GM18519 (cell line): Measurements from ENCODE around the gene MYL9.

ENCODE experiments used
- ATAC-seq: cut with Tn5 transposase; IDR thresholded peaks from one replicate; pipeline ENCODE4 v1.9.1; 2021; ENCODE audit warnings: mild to moderate bottlenecking, moderate library complexity; ENCODE audit not compliant: unreplicated experiment, low FRiP score

Gene MYL9

DNA sequence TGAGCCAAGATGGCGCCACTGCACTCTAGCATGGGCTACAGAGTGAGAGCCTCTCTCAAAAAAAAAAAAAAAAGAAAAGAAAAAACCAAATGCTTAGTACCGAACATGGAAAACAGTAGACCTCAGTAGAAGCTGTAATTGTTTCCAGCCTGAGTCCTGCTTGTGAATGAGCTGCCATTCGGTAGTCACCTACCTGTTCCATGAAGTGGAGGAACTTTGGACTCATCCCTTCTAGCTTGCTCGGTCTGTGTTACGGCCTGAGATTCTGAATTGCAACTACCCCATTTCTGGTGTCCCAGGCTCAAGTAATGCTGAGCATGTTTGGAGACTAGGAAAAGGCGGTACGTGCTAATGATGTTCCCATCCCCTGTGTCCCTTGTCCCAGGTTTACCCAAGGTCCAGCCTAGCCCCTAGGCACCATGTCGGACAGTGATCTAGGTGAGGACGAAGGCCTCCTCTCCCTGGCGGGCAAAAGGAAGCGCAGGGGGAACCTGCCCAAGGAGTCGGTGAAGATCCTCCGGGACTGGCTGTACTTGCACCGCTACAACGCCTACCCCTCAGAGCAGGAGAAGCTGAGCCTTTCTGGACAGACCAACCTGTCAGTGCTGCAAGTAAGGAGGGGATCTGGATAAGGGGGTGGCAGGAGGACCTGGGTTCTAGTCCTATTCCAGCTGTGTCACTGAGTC lies 37.2 kb downstream of the MYL9 start:
- ATAC-seq = no peak

DNA sequence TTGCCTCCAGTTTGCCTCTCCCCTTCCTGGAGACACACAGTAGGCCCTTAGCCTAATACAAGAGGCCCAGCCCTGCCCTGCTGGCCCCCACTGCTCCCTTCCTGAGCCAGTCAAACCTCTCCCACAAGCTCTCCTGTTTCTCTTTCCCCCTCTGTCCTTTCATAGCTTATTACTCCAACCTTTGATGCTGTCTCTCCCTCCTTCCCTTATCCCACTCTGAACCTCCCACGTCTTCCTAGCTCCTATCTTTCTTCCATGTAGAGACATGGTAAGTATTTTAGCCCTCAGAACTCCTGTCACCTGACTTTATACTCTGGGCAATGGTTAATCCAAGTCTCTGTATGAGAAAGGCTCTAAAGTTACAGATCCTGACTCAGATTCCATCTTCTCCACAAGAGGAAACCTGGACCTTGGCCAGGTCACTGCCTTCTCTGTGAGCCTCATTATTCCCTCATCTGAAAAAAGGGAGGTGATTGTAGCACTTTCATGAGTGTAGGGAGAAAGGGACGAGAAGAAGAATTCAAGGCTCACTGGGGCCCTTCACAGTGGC lies 38.8 kb downstream of the MYL9 start:
- no peak for ATAC-seq

DNA sequence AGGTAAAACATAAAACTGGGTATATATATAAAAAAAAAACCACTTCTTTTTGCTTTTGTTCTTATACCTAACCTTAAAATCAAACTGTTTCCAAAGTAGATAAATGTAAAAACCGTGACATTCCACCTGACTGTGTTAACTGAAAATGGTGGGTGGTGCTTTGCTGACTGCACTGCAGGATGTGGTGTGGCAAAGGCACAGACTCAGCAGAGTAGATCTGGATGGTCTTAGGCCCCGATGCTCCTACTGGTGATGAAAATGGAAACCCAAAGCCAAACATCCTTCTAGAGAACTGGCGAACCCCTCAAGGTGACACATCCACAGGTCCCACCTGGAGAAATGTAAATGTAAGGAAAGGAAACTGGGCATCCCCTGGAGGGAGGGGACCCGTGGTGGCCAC lies 41.0 kb downstream of the MYL9 start:
- no peak for ATAC-seq

DNA sequence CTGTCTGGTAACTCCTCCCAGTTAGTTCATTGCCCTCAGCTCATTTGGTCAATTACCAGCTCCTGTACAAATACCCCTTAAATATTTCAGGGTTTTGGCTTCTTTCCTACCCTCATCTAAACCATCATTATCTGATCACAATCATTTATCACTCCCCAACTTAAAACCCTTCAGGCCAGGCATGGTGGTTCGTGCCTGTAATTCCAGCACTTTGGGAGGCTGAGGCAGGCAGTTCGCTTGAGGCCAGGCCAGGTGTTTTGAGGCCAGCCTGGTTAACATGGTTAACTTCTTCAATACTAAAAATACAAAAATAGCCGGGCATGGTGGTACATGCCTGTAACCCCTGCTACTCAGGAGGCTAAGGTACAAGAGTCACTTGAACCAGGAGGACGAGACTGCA lies 41.5 kb downstream of the MYL9 start:
- ATAC-seq = no peak

DNA sequence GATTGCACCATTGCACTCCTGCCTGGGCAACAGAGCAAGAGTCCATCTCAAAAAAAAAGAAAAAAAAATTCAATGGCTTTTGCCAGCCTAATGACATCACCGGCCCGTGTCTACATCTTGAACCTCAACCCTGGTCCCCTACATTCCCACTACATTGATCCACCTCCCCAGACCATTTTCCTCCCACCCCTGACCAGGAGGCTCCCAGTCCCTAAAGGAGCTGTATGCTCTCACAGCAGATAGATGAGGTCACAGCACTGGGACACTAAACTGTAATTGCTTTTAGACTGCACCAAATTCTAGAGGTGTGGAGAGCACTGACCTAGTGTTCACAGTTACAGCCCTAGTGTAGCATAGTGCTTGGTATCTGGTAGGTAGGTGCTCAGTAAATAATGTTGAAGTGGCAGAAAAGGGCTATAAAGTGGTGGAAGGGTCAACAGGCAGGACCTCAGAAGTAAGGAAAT lies 42.7 kb downstream of the MYL9 start:
- no peak for ATAC-seq

DNA sequence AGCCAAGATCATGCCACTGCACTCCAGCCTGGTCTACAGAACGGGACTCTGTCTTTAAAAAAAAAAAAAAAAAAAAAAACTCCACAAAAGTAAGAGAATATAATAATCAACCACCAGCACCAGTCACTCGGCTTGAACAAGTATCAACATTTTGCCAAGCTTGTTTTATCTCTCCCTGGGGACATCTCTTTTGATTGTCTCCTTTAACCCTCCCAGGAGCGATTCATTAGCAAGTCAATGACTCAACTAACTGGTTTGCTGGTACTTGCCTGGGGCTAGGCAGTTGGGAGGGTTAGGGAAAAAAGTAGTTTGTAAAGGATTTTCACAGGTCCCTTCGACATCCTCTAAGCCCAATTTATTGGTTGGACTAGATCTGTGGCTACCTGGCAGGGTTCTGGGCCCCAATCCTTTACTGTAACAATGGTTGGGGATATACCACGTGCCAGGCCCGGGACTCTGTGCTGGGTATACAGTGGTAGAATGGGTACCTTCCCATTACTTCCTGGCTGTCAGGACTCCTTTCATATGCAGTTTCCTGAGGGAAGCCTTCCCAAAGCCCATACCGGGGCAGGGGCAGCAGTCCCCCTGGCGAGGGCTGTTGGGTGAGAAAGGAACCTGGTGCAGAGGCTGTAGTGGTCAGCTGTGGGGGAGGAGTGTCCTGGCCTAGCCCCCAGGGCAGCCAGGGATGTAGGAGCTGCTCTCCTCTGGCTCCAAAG lies 44.2 kb downstream of the MYL9 start:
- no peak for ATAC-seq

DNA sequence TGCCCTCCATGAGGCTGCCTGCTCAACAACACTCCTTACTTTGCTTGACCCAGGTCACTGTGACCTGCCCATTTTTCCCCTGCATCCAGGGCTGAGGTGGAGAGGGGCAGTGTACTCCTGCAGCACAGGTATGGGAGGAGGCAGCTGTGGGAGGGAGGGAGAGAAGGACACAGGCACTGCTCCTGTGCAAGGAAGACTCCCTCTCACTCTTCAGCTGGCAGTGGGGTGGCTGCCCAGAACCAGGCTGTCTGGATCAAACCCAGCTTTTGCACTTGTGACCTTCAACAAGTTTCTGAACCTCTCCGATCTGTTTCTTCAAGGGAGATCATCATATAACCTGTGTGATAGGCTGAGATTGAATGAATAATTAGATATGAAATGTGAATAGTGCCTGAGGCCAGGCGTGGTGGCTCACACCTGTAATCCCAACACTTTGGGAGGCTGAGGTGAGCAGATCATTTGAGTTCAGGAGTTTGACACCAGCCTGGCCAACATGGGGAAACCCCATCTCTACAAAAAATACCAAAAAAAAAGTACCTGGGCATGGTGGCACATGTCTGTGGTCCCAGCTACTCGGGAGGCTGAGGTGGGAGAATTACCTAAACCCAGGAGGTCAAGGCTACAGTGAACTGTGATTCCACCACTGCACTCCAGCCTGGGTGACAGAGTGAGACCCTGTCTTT lies 46.2 kb downstream of the MYL9 start:
- ATAC-seq = no peak

DNA sequence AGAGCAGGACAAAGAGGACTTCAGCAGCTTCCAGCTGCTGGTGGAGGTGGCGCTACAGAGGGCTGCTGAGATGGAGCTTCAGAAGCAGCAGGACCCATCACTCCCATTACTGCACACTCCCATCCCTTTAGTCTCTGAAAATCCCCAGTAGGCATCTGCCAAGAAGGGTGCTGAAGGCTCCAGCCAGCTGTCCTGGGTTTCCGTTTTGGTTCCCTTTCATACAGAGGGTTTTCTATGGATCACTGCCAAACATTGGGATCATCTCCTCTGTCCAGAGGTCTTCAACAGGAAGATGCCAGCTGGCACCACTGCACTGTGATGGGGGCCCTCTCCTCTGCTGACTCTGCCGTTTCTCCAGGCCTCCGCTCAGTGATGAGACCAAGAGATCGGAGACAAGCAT lies 50.0 kb downstream of the MYL9 start:
- no peak for ATAC-seq

DNA sequence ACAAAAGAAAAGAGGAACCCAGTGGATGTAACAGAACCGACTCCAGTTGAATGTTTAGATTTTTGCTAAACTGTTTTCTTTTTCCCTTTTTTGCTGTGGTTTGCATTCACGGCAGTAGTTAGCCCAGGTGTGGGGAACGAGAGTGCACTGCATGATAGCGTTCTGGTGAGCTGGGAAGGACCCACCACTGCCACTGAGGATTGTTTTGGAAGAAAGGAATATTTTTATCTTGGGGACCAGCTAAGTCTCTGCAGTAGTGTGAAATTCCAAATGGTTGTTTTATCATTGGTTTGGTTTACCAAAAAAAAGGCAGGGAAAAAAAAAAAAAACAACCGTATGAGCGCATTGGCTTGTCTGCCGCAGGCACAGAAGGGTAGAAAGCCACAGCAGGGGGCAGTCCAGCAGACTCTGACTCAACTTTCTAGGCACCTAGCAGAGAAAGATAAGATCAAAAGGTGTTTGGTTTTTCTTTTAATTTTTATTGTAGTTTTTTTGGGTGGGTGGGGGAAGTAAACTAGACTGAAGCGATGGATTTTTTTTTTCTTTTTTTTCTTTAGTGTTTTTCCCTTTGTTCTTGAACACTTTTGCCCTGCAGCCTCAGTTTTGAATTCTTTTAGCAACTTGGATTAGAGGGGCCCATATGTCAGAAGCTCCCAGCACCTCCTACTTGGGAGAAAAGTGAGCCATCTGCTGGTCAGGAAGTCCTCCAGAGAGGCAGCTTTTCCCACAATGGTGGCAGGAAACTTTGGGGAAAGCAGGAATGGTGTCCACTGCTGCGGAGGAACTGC lies 50.7 kb downstream of the MYL9 start:
- ATAC-seq = no peak

DNA sequence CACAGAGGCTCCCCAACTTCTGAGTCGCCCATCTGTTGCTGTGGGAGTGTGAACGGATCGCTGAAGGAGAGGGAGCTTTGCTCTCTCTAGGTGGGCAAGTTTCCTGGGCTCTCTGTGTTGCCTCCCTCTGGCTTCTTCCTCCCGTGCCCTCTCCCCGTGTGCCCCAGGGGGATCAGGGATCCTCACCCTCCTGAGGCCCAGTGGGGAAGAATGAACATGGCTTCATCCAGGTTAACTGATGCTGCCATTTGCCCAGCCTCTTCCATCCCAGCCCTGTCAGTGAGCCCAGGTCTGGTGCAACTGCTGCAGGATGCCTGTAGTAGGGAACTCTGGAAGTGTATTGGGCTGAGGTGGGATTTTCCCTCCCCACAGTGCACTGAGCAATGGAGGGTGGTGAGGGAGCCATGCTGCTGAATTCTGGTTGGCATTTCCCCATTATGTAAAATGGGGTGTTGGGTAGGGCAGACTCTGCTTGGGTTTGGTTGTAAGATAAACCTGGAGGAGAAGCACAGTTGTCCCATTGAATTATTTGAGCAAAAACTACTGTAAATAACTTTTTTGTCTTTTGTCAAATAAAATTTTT lies 52.1 kb downstream of the MYL9 start:
- ATAC-seq = no peak

DNA sequence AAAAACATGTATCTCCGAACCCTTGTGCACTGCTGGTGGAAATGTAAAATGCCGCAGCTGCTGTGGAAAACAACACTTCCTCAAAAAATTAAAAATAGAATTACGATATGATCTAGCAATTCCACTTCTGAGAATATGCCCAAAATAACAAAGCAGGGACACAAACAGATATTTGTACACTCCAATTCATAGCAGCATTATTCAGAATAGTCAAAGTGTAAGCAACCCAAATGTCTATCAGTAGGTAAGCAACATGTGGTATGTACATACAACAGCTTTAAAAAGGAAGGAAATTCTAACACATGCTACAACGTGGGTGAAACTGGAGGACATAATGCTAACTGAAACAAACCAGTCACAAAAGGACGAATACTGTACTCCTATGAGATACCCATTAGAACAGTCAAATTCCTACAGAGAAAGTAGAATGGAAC lies 58.6 kb downstream of the MYL9 start:
- no peak for ATAC-seq
